Measurements from ENCODE around the gene P2RY10. TPM values are rescaled to one million over a fixed set of nuclear protein-coding genes. Genes with fewer than 3 reads are reported as not detected.

P2RY10 gene
- total RNA-seq, 1 experiment from 2014 or later, result not detected

- H3K9me3 ChIP-seq (ENCODE audit: low read length), result no peaks in the 10 kb centered on the region
- ChIA-PET POLR2A (ENCODE audit: unreplicated experiment) (no interaction called here), CTCF (no interaction called here)
- DNase-seq, result peak; percentile 22
- BruUV-seq (replicated peaks), result no TSS peak
- H3K27me3 ChIP-seq (ENCODE audit: low read length), result peaks cover 14% of the 10 kb centered on the region; the same call in 1 of the 2 replicates
- H3K79me2 ChIP-seq (ENCODE audit: low read length), result no peaks in the 10 kb centered on the region
- no peaks in the 10 kb centered on the region for H3F3A ChIP-seq (ENCODE audit: low read length, unreplicated experiment)
- H3K9me2 ChIP-seq (replicated peaks; ENCODE audit: low read length), result no peaks in the 10 kb centered on the region
- H4K20me1 ChIP-seq (ENCODE audit: low read length), result no peaks in the 10 kb centered on the region
- intact Hi-C loops (cut with micrococcal nuclease), result no loop called here
- no peaks in the 10 kb centered on the region for H3K4me1 ChIP-seq (ENCODE audit: insufficient read depth, low read length)
- ATAC-seq, result no peak
- no peak overlapping the region for H3K27ac ChIP-seq (ENCODE audit: low read length)
- H3K4me2 ChIP-seq (ENCODE audit: low read length), result no peak overlapping the region
- no peak overlapping the region for H2AFZ ChIP-seq (ENCODE audit: low read length)
- TF ChIP-seq CTCF (conservative IDR thresholded peaks at IDR 0.05; ENCODE audit: low read depth, low read length) (peak; percentile 27; the same call in 1 of the 2 replicates), EZH2 (IDR thresholded peaks at IDR 0.05; ENCODE audit: low read length, unreplicated experiment) (no peak)
- no peaks in the 10 kb centered on the region for H3K36me3 ChIP-seq (ENCODE audit: low read depth, low read length)
- no peak overlapping the region for H3K9ac ChIP-seq (ENCODE audit: low read length)
- H3K4me3 ChIP-seq (ENCODE audit: low read length), result no peak overlapping the region
Measured at GRCh38 chrX:78950009-78950835, 5.0 kb downstream of the P2RY10 start.

- H3K27me3 ChIP-seq (ENCODE audit: low read length), result peaks cover 21% of the 10 kb centered on the region
- no peaks in the 10 kb centered on the region for H3K36me3 ChIP-seq (ENCODE audit: low read depth, low read length)
- BruUV-seq (replicated peaks), result no TSS peak
- H3K4me3 ChIP-seq (ENCODE audit: low read length), result no peak overlapping the region
- CTCF ChIA-PET, result no interaction called here
- H3K9me3 ChIP-seq (ENCODE audit: low read length), result no peaks in the 10 kb centered on the region
- no peak for TF ChIP-seq EZH2phosphoT487 (IDR thresholded peaks at IDR 0.05; ENCODE audit: borderline replicate concordance, low read length)
- no peak for TF ChIP-seq CTCF (conservative IDR thresholded peaks at IDR 0.05; ENCODE audit: low read depth, low read length)
- TF ChIP-seq EZH2 (IDR thresholded peaks at IDR 0.05; ENCODE audit: low read length, unreplicated experiment), result no peak
- H3K4me1 ChIP-seq (ENCODE audit: insufficient read depth, low read length), result no peaks in the 10 kb centered on the region
- intact Hi-C loops (cut with micrococcal nuclease), result no loop called here
- H3K4me2 ChIP-seq (ENCODE audit: low read length), result no peak overlapping the region
- H3K9me2 ChIP-seq (replicated peaks; ENCODE audit: low read length), result no peaks in the 10 kb centered on the region
- ATAC-seq (no peak), DNase-seq (no peak)
- no peak overlapping the region for H2AFZ ChIP-seq (ENCODE audit: low read length)
- POLR2A ChIA-PET (ENCODE audit: unreplicated experiment), result no interaction called here
- H3K79me2 ChIP-seq (ENCODE audit: low read length), result no peaks in the 10 kb centered on the region
- H3K27ac ChIP-seq (ENCODE audit: low read length), result no peak overlapping the region
- no peaks in the 10 kb centered on the region for H4K20me1 ChIP-seq (ENCODE audit: low read length)
- no peak overlapping the region for H3K9ac ChIP-seq (ENCODE audit: low read length)
- no peaks in the 10 kb centered on the region for H3F3A ChIP-seq (ENCODE audit: low read length, unreplicated experiment)
Measured at GRCh38 chrX:78957049-78957767, 12.0 kb downstream of the P2RY10 start.

GRCh38 chrX:78957768-78958130, 12.6 kb downstream of the P2RY10 start:
- ATAC-seq, result no peak
- H2AFZ ChIP-seq (ENCODE audit: low read length), result no peak overlapping the region
- BruUV-seq (replicated peaks), result no TSS peak
- no peaks in the 10 kb centered on the region for H3F3A ChIP-seq (ENCODE audit: low read length, unreplicated experiment)
- no peak overlapping the region for H3K9ac ChIP-seq (ENCODE audit: low read length)
- H3K9me2 ChIP-seq (replicated peaks; ENCODE audit: low read length), result no peaks in the 10 kb centered on the region
- no peaks in the 10 kb centered on the region for H3K79me2 ChIP-seq (ENCODE audit: low read length)
- H3K36me3 ChIP-seq (ENCODE audit: low read depth, low read length), result no peaks in the 10 kb centered on the region
- H3K27me3 ChIP-seq (ENCODE audit: low read length), result peaks cover 20% of the 10 kb centered on the region
- DNase-seq, result no peak
- no peaks in the 10 kb centered on the region for H3K9me3 ChIP-seq (ENCODE audit: low read length)
- CTCF ChIA-PET, result no interaction called here
- H3K4me2 ChIP-seq (ENCODE audit: low read length), result no peak overlapping the region
- intact Hi-C loops (cut with micrococcal nuclease), result no loop called here
- no peak overlapping the region for H3K4me3 ChIP-seq (ENCODE audit: low read length)
- POLR2A ChIA-PET (ENCODE audit: unreplicated experiment), result no interaction called here
- H3K27ac ChIP-seq (ENCODE audit: low read length), result no peak overlapping the region
- no peak for TF ChIP-seq CTCF (conservative IDR thresholded peaks at IDR 0.05; ENCODE audit: low read depth, low read length)
- no peak for TF ChIP-seq EZH2phosphoT487 (IDR thresholded peaks at IDR 0.05; ENCODE audit: borderline replicate concordance, low read length)
- TF ChIP-seq EZH2 (IDR thresholded peaks at IDR 0.05; ENCODE audit: low read length, unreplicated experiment), result no peak
- H4K20me1 ChIP-seq (ENCODE audit: low read length), result no peaks in the 10 kb centered on the region
- no peaks in the 10 kb centered on the region for H3K4me1 ChIP-seq (ENCODE audit: insufficient read depth, low read length)
